HG02610 (cell line): Measurements from ENCODE around the gene CHERP.
"Not testable (repeated sequence)": the region's sequence is repeated elsewhere in the genome, so short reads cannot be mapped to it uniquely, and the experiment has no call there.

Source experiments
- ATAC-seq: cut with Tn5 transposase; IDR thresholded peaks from one replicate; pipeline ENCODE4 v1.9.1; 2021; ENCODE audit warnings: mild to moderate bottlenecking, moderate library complexity; ENCODE audit not compliant: unreplicated experiment

The CHERP gene

DNA sequence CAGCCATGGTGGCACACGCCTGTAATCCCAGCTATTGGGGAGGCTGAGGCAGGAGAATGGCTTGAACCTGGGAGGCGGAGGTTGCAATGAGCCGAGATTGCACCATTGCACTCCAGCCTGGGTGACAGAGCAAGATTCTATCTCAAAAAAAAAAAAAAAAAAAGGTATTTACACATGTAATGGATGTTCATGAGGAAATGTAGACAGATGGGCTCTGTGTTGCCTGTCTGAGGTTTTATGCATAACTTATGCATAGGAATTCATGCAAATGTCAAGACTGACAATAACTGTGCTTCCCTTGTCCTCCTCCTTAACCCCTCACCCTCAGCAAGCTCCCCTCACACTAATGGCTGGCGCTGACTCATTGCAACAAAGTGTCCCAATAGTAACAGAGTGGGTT lies 55.8 kb downstream of the CHERP start:
- not testable (repeated sequence) for ATAC-seq

DNA sequence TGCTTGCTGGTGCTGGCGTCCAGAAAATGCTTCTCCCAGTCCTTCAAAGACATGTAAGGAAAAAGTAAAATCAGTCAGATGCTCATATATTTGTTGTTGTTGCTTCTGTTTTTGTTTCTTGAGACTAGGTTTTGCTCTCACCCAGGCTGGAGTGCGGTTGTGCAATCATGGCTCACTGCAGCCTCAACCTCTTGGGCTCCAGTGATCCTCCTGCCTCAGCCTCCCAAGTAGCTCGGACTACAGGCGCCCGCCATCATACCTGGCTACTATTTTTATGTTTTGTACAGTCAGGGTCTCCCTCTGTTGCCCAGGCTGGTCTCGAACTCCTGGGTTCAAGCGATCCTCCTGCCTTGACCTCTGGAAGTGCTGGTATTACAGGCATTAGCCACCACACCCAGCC lies 59.5 kb downstream of the CHERP start:
- ATAC-seq: no peak

DNA sequence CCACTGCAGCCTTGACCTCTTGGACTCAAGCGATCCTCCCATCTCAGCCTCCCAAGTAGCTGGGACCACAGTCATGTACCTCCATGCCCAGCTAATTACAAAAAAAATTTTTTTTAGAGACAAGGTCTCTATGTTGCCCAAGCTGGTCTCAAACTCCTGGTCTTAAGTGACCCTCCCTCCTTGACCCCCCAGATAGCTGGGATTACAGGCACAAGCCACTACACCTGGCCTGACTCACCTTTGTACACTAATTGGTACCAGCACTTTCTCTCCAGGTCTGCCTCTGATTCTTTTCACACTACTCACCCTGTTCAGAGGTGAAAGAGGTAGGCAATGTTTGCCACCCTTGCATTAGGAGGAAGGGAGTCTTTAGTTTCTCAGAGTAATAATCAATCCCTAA lies 64.9 kb downstream of the CHERP start:
- ATAC-seq: no peak

DNA sequence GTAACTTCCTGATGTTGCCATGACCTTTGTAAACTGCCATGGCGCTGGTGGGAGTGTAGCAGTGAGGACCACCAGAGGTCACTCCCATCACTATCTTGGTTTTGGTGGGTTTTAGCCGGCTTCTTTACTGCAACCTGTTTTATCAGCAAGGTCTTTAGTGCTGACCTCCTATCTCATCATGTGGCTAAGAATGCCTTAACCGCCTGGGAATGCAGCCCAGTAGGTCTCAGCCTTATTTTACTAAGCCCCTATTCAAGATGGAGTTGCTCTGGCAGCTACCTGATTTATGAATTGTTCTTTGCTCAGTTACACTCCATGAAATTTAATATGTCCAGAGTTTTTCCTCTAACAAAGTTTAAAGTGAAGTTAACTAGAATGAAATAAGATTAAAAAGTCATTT lies 65.8 kb downstream of the CHERP start:
- no peak for ATAC-seq

DNA sequence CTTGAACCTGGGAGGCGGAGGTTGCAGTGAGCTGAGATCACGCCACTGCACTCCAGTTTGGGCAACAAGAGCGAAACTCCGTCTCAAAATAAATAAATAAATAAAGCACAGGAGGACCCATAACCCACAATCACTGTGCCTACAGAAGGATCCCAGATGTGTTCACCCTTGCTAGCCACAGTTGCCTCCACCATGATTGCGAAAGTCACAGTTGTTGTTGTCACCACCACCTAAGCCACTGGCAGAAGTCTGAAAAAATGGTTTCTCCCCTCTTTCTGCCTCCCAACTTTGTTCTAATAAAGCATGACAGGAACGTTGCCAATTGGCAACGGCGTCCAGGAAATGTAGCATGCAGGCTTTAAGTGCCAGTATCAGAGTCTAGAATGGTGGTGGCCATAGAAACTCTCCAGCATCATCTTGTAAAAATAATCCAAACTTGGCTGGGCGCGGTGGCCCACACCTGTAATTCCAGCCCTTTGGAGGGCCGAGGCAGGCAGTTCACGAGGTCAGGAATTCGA lies 68.3 kb downstream of the CHERP start:
- no peak for ATAC-seq

DNA sequence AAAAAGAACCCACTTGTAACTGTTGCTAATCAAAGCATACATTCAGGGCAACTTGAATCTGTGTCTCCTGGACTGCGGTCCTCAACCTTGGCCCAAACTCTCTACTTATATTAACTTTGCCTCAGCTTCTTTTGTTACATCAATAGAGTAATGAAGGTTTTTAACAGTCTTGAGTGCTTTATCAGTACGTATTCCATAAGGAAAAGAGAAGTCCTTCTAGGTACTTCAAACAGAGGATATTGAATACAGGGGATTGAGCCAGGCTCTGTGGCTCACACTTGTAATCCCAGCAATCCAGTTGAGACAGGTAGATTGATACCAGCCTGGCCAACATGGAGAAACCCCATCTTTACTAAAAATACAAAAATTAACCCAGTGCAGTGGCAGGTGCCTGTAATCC lies 69.2 kb downstream of the CHERP start:
- ATAC-seq: no peak

DNA sequence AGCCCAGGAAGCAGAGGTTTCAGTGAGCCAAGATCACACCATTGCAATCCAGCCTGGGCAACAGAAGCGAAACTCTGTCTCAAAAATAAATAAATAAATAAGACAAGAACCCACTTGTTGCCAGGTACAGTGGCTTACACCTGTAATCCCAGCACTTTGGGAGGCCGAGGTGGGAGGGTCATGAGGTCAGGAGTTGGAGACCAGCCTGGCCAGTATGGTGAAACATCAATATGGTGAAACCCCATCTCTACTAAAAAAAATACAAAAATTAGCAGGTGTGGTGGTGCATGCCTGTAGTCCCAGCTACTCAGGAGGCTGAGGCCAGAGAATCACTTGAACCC lies 69.7 kb downstream of the CHERP start:
- ATAC-seq: not testable (repeated sequence)

DNA sequence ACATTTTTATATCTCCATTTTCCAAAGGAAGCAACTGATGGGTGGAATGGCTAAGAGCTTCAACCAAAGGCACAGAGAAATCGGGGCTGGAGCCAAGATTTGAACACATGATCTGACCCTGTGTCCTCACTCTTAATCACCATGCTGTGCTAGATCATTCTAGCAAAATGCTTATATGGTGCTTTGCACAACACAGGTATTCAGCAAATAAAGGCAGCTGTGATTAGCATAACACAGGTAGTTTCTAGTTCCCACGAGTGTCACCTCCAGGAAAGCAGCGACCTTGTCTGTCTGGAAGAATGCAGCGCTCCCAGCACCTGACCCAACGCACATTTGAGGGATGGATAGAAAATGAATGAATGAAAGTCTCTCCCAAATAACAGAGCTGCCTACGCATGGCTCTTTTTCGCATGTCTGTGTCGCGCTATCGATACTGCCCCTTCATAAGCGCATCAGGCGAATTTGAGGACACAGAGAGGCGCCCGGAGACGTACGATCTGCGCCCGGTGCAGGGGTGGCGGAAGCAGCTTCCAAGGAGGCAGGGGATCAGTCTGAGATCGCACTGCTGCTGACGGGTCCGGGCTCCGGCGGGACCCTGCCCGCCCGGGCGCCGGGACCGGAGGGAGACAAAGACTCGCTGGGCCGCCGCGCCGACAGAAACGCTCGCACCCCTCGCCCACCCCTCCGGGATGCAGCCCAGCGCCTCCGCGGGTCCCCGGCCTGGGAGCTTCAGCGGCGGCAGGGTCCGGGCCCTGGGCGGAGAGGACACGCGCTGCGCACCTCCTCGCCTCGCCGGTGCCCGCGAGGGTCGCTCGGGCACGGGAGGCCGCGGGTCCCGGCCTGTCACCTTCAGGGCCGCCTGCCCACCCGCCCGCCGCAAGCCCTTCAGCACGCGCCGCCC lies 71.1 kb downstream of the CHERP start:
- peak; percentile 19 for ATAC-seq

DNA sequence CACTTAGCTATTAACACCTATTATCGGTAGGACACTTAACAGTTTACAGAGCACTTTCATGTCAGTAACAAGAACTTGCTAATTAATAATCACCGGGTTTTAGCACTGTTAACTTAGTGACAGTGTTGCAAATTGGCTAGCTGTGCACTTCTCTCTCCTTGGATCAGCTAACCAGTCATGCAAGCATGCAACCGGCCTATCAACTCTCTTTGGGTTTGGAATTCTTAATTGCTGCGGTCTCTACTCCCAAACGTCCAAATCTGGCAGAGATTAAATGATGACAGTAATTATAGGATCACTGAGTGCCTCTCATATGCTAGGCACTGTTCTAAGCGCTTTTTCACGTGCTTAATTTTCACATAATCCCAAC lies 71.7 kb downstream of the CHERP start:
- ATAC-seq: no peak
